H1 (cell line): Measurements from ENCODE around the gene CYP4A22. TPM values are rescaled to one million over a fixed set of nuclear protein-coding genes. Genes with fewer than 3 reads are reported as not detected.

Experiments
- EGR1 ChIP-seq: IDR thresholded peaks from 2 replicates; pipeline ENCODE4 v1.6.1; 2011; ENCODE audit warnings: low read depth, low read length, borderline replicate concordance
- POLR2AphosphoS5 ChIP-seq: IDR thresholded peaks from 2 replicates; pipeline ENCODE4 v1.6.1; 2011; ENCODE audit warnings: low read depth, low read length
- SIN3A ChIP-seq, 2 experiments: IDR thresholded peaks in 1 of 2; conservative IDR thresholded peaks in 1 of 2; 2 replicates each; pipeline ENCODE4 v1.6.1; 2011 to 2012; ENCODE audit warnings: low read length in 2 of 2, improper control_type of control experiment in 1 of 2, low read depth in 1 of 2, mild to moderate bottlenecking in 1 of 2
- SP1 ChIP-seq: IDR thresholded peaks from 2 replicates; pipeline ENCODE4 v1.6.1; 2011; ENCODE audit warnings: low read depth, low read length
- TEAD4 ChIP-seq: IDR thresholded peaks from 2 replicates; pipeline ENCODE4 v1.6.1; 2012; ENCODE audit warnings: low read depth, low read length, inconsistent platforms, mixed read lengths
- polyA plus RNA-seq, 7 experiments: library from polyadenylated mRNA; depleted of rRNA in 3 of 7; stranded (reverse) in 5 of 7; unstranded in 2 of 7; fragments of >200 nt in 5 of 7; fragments of 200-250 nt in 2 of 7; gene quantifications; 1 replicate in 5 of 7; 2 replicates in 1 of 7; 4 replicates in 1 of 7; pipeline versions ENCODE4 v1.2.1 to v1.2.3, GENCODE V29; 2011 to 2013; ENCODE audit warnings: missing spikeins in 2 of 7, mixed read lengths in 2 of 7
- total RNA-seq: library from RNA; stranded (reverse); fragmentation: NEBNext Ultra II Directional; extraction: Animal tissue kit (Norgen Biotek cat#: 25700); gene quantifications from 2 replicates; pipeline ENCODE4 v1.2.1, GENCODE V29; 2021
- TF ChIP-seq, protein P1 (sequence below): fragments of 300-600 bp; sonication (generic); IDR thresholded peaks from 2 replicates; pipeline ENCODE4 v1.7.1; 2012; ENCODE audit warnings: low read length, moderate library complexity, mild to moderate bottlenecking, inconsistent platforms; ENCODE audit not compliant: insufficient replicate concordance
- TF ChIP-seq, protein P2 (sequence below): IDR thresholded peaks from 2 replicates; pipeline ENCODE4 v1.6.1; 2012; ENCODE audit warnings: inconsistent platforms

The CYP4A22 gene
- total and polyA plus RNA-seq, 2 of the 8 experiments (the other 6 are each of a cell fraction or from before 2014, with no cell fraction given) = not detected

DNA sequence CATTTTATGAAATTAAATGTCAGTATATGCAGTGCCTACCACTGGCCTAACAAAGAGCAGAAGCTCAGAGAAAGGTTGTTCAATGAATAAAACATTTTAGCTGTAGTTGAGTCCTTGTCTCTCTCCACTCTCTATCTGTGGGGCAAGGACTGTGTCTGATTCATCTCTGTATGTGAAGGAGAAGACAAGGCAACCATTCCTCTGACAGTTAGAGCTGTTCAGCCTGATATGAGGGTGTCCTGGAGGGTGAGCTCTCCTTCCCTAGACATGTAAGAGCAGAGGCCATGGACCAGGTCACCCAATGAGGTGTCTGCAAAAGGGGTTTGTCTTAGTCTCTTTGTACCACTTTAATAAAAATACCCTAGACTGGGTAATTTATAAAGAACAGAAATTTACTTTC, 57.1 kb downstream of the CYP4A22 start (continued):
- TF ChIP-seq, protein P1, sequence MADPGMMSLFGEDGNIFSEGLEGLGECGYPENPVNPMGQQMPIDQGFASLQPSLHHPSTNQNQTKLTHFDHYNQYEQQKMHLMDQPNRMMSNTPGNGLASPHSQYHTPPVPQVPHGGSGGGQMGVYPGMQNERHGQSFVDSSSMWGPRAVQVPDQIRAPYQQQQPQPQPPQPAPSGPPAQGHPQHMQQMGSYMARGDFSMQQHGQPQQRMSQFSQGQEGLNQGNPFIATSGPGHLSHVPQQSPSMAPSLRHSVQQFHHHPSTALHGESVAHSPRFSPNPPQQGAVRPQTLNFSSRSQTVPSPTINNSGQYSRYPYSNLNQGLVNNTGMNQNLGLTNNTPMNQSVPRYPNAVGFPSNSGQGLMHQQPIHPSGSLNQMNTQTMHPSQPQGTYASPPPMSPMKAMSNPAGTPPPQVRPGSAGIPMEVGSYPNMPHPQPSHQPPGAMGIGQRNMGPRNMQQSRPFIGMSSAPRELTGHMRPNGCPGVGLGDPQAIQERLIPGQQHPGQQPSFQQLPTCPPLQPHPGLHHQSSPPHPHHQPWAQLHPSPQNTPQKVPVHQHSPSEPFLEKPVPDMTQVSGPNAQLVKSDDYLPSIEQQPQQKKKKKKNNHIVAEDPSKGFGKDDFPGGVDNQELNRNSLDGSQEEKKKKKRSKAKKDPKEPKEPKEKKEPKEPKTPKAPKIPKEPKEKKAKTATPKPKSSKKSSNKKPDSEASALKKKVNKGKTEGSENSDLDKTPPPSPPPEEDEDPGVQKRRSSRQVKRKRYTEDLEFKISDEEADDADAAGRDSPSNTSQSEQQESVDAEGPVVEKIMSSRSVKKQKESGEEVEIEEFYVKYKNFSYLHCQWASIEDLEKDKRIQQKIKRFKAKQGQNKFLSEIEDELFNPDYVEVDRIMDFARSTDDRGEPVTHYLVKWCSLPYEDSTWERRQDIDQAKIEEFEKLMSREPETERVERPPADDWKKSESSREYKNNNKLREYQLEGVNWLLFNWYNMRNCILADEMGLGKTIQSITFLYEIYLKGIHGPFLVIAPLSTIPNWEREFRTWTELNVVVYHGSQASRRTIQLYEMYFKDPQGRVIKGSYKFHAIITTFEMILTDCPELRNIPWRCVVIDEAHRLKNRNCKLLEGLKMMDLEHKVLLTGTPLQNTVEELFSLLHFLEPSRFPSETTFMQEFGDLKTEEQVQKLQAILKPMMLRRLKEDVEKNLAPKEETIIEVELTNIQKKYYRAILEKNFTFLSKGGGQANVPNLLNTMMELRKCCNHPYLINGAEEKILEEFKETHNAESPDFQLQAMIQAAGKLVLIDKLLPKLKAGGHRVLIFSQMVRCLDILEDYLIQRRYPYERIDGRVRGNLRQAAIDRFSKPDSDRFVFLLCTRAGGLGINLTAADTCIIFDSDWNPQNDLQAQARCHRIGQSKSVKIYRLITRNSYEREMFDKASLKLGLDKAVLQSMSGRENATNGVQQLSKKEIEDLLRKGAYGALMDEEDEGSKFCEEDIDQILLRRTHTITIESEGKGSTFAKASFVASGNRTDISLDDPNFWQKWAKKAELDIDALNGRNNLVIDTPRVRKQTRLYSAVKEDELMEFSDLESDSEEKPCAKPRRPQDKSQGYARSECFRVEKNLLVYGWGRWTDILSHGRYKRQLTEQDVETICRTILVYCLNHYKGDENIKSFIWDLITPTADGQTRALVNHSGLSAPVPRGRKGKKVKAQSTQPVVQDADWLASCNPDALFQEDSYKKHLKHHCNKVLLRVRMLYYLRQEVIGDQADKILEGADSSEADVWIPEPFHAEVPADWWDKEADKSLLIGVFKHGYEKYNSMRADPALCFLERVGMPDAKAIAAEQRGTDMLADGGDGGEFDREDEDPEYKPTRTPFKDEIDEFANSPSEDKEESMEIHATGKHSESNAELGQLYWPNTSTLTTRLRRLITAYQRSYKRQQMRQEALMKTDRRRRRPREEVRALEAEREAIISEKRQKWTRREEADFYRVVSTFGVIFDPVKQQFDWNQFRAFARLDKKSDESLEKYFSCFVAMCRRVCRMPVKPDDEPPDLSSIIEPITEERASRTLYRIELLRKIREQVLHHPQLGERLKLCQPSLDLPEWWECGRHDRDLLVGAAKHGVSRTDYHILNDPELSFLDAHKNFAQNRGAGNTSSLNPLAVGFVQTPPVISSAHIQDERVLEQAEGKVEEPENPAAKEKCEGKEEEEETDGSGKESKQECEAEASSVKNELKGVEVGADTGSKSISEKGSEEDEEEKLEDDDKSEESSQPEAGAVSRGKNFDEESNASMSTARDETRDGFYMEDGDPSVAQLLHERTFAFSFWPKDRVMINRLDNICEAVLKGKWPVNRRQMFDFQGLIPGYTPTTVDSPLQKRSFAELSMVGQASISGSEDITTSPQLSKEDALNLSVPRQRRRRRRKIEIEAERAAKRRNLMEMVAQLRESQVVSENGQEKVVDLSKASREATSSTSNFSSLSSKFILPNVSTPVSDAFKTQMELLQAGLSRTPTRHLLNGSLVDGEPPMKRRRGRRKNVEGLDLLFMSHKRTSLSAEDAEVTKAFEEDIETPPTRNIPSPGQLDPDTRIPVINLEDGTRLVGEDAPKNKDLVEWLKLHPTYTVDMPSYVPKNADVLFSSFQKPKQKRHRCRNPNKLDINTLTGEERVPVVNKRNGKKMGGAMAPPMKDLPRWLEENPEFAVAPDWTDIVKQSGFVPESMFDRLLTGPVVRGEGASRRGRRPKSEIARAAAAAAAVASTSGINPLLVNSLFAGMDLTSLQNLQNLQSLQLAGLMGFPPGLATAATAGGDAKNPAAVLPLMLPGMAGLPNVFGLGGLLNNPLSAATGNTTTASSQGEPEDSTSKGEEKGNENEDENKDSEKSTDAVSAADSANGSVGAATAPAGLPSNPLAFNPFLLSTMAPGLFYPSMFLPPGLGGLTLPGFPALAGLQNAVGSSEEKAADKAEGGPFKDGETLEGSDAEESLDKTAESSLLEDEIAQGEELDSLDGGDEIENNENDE = no peak
- TF ChIP-seq, protein P2, sequence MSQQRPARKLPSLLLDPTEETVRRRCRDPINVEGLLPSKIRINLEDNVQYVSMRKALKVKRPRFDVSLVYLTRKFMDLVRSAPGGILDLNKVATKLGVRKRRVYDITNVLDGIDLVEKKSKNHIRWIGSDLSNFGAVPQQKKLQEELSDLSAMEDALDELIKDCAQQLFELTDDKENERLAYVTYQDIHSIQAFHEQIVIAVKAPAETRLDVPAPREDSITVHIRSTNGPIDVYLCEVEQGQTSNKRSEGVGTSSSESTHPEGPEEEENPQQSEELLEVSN = no peak
- no peak for TF ChIP-seq SP1
- no peak for TF ChIP-seq EGR1
- TF ChIP-seq SIN3A (conservative IDR thresholded peaks at IDR 0.05 in 1 of 2, IDR thresholded peaks at IDR 0.05 in 1 of 2; ENCODE audit: low read depth in 1 of 2, low read length in 2 of 2) = no peak
- no peak for TF ChIP-seq POLR2AphosphoS5
- no peak for TF ChIP-seq TEAD4
